ENCODE results near the gene CRABP2.
A peak's percentile ranks its signal among the peaks of the same experiment; 100 is the strongest.

The CRABP2 gene

GRCh38 chr1:156706657-156707416, 1.5 kb upstream of the CRABP2 start:
- H3K4me1 Mint-ChIP-seq = peaks cover 29% of the 10 kb centered on the region
- H3K36me3 Mint-ChIP-seq = no peaks in the 10 kb centered on the region
- peak overlapping the region; percentile 65 for H3K27ac Mint-ChIP-seq
- H3K27me3 Mint-ChIP-seq = peaks cover 33% of the 10 kb centered on the region
- H3K9me3 Mint-ChIP-seq = no peaks in the 10 kb centered on the region
- peak overlapping the region; percentile 89 for H3K4me3 Mint-ChIP-seq
- no peak for ATAC-seq

GRCh38 chr1:156705918-156706656, 704 bp upstream of the CRABP2 start:
- peak; percentile 73 for ATAC-seq
- Mint-ChIP-seq H3K9me3 (no peaks in the 10 kb centered on the region), H3K27ac (peak overlapping the region; percentile 65), H3K36me3 (no peaks in the 10 kb centered on the region), H3K27me3 (peaks cover 41% of the 10 kb centered on the region), H3K4me3 (peak overlapping the region; percentile 89), H3K4me1 (peaks cover 29% of the 10 kb centered on the region)

GRCh38 chr1:156704930-156705320, 458 bp downstream of the CRABP2 start:
- no peak overlapping the region for H3K27ac Mint-ChIP-seq
- peaks cover 46% of the 10 kb centered on the region for H3K27me3 Mint-ChIP-seq
- no peaks in the 10 kb centered on the region for H3K9me3 Mint-ChIP-seq
- H3K4me3 Mint-ChIP-seq = peak overlapping the region; percentile 89
- peaks cover under 1% of the 10 kb centered on the region for H3K36me3 Mint-ChIP-seq
- H3K4me1 Mint-ChIP-seq = peaks cover 29% of the 10 kb centered on the region
- ATAC-seq = no peak

- Mint-ChIP-seq H3K9me3 (no peaks in the 10 kb centered on the region), H3K36me3 (peaks cover 5% of the 10 kb centered on the region), H3K4me1 (peaks cover 29% of the 10 kb centered on the region), H3K27ac (no peak overlapping the region), H3K4me3 (no peak overlapping the region), H3K27me3 (peaks cover 53% of the 10 kb centered on the region)
- no peak for ATAC-seq
Observed at GRCh38 chr1:156704166-156704711, 1.1 kb downstream of the CRABP2 start.

- Mint-ChIP-seq H3K9me3 (no peaks in the 10 kb centered on the region), H3K27ac (no peak overlapping the region), H3K27me3 (peaks cover 58% of the 10 kb centered on the region), H3K4me3 (no peak overlapping the region), H3K4me1 (peaks cover 29% of the 10 kb centered on the region), H3K36me3 (peaks cover 9% of the 10 kb centered on the region)
- ATAC-seq = no peak
Observed at GRCh38 chr1:156703741-156704140, 1.6 kb downstream of the CRABP2 start.

- H3K27ac Mint-ChIP-seq = no peak overlapping the region
- H3K4me3 Mint-ChIP-seq = no peak overlapping the region
- no peaks in the 10 kb centered on the region for H3K9me3 Mint-ChIP-seq
- H3K4me1 Mint-ChIP-seq = peaks cover 29% of the 10 kb centered on the region
- H3K36me3 Mint-ChIP-seq = peaks cover 11% of the 10 kb centered on the region
- no peak for ATAC-seq
- peaks cover 62% of the 10 kb centered on the region for H3K27me3 Mint-ChIP-seq
Observed at GRCh38 chr1:156703336-156703735, 2.0 kb downstream of the CRABP2 start.

GRCh38 chr1:156700736-156701531, 4.4 kb downstream of the CRABP2 start:
- H3K36me3 Mint-ChIP-seq = peaks cover 11% of the 10 kb centered on the region
- peaks cover 18% of the 10 kb centered on the region for H3K4me1 Mint-ChIP-seq
- ATAC-seq = no peak

GRCh38 chr1:156698995-156699394, 6.4 kb downstream of the CRABP2 start:
- no peak for ATAC-seq
- Mint-ChIP-seq H3K27ac (no peak overlapping the region), H3K9me3 (no peaks in the 10 kb centered on the region), H3K4me1 (no peaks in the 10 kb centered on the region), H3K27me3 (peaks cover 80% of the 10 kb centered on the region), H3K36me3 (peaks cover 11% of the 10 kb centered on the region), H3K4me3 (no peak overlapping the region)

More at GRCh38 chr1:156700736-156701531, 4.4 kb downstream of the CRABP2 start:
- Mint-ChIP-seq H3K4me3 (no peak overlapping the region), H3K27me3 (peaks cover 83% of the 10 kb centered on the region), H3K27ac (no peak overlapping the region), H3K9me3 (no peaks in the 10 kb centered on the region)

GRCh38 chr1:156697481-156697880, 7.9 kb downstream of the CRABP2 start:
- Mint-ChIP-seq H3K9me3 (no peaks in the 10 kb centered on the region), H3K36me3 (peaks cover 11% of the 10 kb centered on the region), H3K4me1 (peaks cover 12% of the 10 kb centered on the region), H3K27me3 (peaks cover 80% of the 10 kb centered on the region), H3K27ac (no peak overlapping the region), H3K4me3 (no peak overlapping the region)
- no peak for ATAC-seq

- no peak overlapping the region for H3K4me3 Mint-ChIP-seq
- no peak for ATAC-seq
- H3K27me3 Mint-ChIP-seq = peaks cover 82% of the 10 kb centered on the region
- H3K4me1 Mint-ChIP-seq = peaks cover 19% of the 10 kb centered on the region
- H3K9me3 Mint-ChIP-seq = no peaks in the 10 kb centered on the region
- no peak overlapping the region for H3K27ac Mint-ChIP-seq
- H3K36me3 Mint-ChIP-seq = peaks cover 11% of the 10 kb centered on the region
Observed at GRCh38 chr1:156696755-156697154, 8.6 kb downstream of the CRABP2 start.

GRCh38 chr1:156694690-156694962, 10.8 kb downstream of the CRABP2 start:
- no peak overlapping the region for H3K4me3 Mint-ChIP-seq
- H3K36me3 Mint-ChIP-seq = peaks cover 8% of the 10 kb centered on the region
- no peak for ATAC-seq
- H3K27me3 Mint-ChIP-seq = peaks cover 88% of the 10 kb centered on the region
- H3K4me1 Mint-ChIP-seq = peaks cover 25% of the 10 kb centered on the region
- H3K9me3 Mint-ChIP-seq = no peaks in the 10 kb centered on the region
- H3K27ac Mint-ChIP-seq = no peak overlapping the region

GRCh38 chr1:156693848-156694689, 11.3 kb downstream of the CRABP2 start:
- Mint-ChIP-seq H3K27ac (no peak overlapping the region), H3K4me1 (peaks cover 28% of the 10 kb centered on the region), H3K4me3 (no peak overlapping the region), H3K36me3 (peaks cover 6% of the 10 kb centered on the region), H3K27me3 (peaks cover 87% of the 10 kb centered on the region), H3K9me3 (no peaks in the 10 kb centered on the region)
- ATAC-seq = no peak

- Mint-ChIP-seq H3K36me3 (no peaks in the 10 kb centered on the region), H3K4me1 (peaks cover 28% of the 10 kb centered on the region), H3K4me3 (no peak overlapping the region), H3K27me3 (peaks cover 86% of the 10 kb centered on the region), H3K27ac (no peak overlapping the region), H3K9me3 (no peaks in the 10 kb centered on the region)
- no peak for ATAC-seq
Observed at GRCh38 chr1:156692925-156693847, 12.2 kb downstream of the CRABP2 start.
